NCI-H1048 (cell line): ENCODE data around the gene ZDHHC11.
"Not testable (repeated sequence)": the region's sequence is repeated elsewhere in the genome, so short reads cannot be mapped to it uniquely, and the experiment has no call there.

Experiments used
- DNase-seq: peaks from one replicate; lab custom pipeline; 2025; lab: John Stamatoyannopoulos, UW

ZDHHC11 gene

GRCh38 chr5:775595-775960, 75.2 kb downstream of the ZDHHC11 start:
- DNase-seq: not testable (repeated sequence)

GRCh38 chr5:774854-775505, 75.8 kb downstream of the ZDHHC11 start:
- not testable (repeated sequence) for DNase-seq

- not testable (repeated sequence) for DNase-seq
These were observed 76.5 kb downstream of the ZDHHC11 start for GRCh38 chr5:774304-774703.

GRCh38 chr5:773517-774264, 77.1 kb downstream of the ZDHHC11 start:
- no peak for DNase-seq

GRCh38 chr5:772931-773330, 77.9 kb downstream of the ZDHHC11 start:
- DNase-seq: not testable (repeated sequence)

- DNase-seq: not testable (repeated sequence)
These were observed 78.3 kb downstream of the ZDHHC11 start for GRCh38 chr5:772547-772890.

- not testable (repeated sequence) for DNase-seq
These were observed 78.8 kb downstream of the ZDHHC11 start for GRCh38 chr5:771841-772546.

- DNase-seq: not testable (repeated sequence)
These were observed 79.6 kb downstream of the ZDHHC11 start for GRCh38 chr5:771087-771781.

- DNase-seq: not testable (repeated sequence)
These were observed 80.2 kb downstream of the ZDHHC11 start for GRCh38 chr5:770585-770984.

GRCh38 chr5:769485-770145, 81.2 kb downstream of the ZDHHC11 start:
- DNase-seq: not testable (repeated sequence)

- no peak for DNase-seq
These were observed 83.9 kb downstream of the ZDHHC11 start for GRCh38 chr5:766666-767431.

GRCh38 chr5:765948-766631, 84.7 kb downstream of the ZDHHC11 start:
- DNase-seq: no peak

GRCh38 chr5:763998-764781, 86.6 kb downstream of the ZDHHC11 start:
- DNase-seq: no peak

GRCh38 chr5:763397-763796, 87.4 kb downstream of the ZDHHC11 start:
- DNase-seq: no peak

- not testable (repeated sequence) for DNase-seq
These were observed 87.8 kb downstream of the ZDHHC11 start for GRCh38 chr5:762996-763395.

GRCh38 chr5:761854-762710, 88.7 kb downstream of the ZDHHC11 start:
- no peak for DNase-seq

- no peak for DNase-seq
These were observed 89.6 kb downstream of the ZDHHC11 start for GRCh38 chr5:761059-761771.
